Pulmonary artery endothelial cell (primary cell): ENCODE measurements around the gene PEX5. TPM values are rescaled to one million over a fixed set of nuclear protein-coding genes. Genes with fewer than 3 reads are reported as not detected.

ENCODE experiments used
- DNase-seq: peaks from one replicate; pipeline ENCODE4 v3.0.0-alpha.2; 2011; ENCODE audit warnings: low read depth, low spot score
- total RNA-seq: library from RNA; depleted of rRNA; stranded (reverse); fragments of >200 nt; gene quantifications from 2 replicates; pipeline ENCODE4 v1.2.3, GENCODE V29; 2014

Gene PEX5
- 28.5 and 31.0 TPM in 2 replicates for total RNA-seq

DNA sequence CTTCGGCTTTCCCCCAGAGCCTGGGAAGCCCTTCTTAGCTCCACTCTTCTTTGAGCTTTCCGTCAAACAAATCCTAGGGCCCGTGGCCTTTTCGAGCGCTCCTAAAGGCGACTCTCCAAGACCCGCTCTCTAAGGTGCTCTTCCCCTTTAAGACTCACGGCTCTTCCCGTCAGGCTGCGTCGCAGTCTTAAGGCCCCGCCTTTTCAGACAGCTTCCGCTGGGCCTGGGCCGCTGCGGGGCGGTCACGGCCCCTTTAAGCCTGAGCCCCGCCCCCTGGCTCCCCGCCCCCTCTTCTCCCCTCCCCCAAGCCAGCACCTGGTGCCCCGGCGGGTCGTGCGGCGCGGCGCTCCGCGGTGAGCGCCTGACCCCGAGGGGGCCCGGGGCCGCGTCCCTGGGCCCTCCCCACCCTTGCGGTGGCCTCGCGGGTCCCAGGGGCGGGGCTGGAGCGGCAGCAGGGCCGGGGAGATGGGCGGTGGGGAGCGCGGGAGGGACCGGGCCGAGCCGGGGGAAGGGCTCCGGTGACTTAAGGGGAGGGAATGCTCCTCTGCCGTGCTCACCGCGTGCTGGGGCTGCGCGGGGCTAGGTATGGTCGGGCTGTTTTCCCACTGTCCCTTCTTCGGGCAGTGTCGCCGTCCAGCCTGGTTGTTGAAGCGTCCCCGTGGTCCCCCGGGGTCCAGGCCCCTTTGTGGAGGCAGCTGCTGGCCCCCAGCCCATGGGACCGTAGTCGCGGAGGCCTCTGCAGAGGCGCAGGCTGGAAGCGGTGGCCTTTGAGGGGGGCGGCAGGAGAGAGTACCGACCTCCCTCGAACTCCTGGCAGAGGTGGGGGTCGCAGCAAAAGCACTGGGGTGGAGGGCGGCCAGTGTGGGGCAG lies at the start of gene PEX5:
TSS of gene PEX5 (plus strand) at position 289 of the 870 bp plus-strand sequence. CDS start 692 bp downstream, outside the sequence.
- DNase-seq = peak; percentile 78

- DNase-seq = no peak
Observed at GRCh38 chr12:7141351-7142005, 48.0 kb upstream of the PEX5 start.

DNA sequence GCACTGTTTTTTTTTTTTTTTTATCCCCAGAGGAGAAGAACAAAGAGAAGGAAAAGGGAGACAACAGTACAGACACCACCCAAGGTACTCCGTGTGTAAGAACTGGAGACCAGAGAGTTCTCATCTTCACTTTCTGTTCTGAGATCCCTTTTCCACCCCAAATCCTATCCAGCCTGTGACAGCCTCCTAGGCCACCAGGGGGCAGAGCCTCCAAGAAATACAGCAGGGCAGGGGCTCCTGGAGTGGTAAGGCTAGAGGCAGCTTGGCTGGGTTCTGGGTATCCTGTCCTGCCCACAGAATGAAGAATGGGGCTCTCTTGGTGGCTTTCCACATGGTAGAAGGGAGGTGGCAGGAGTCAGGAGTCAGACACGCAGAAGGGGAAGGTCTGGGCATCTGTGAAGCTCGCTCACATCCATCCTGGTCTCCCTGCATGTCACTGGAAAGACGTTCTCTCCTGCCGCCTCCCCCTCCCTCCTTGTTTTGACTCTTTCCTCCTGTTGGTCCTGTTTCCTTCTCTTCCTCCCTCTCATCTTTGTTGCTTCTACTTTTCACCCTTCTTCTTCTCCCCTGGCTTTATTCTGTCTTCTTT lies 47.3 kb upstream of the PEX5 start:
- no peak for DNase-seq

GRCh38 chr12:7142809-7143465 lies 46.5 kb upstream of the PEX5 start:
- DNase-seq = no peak

DNA sequence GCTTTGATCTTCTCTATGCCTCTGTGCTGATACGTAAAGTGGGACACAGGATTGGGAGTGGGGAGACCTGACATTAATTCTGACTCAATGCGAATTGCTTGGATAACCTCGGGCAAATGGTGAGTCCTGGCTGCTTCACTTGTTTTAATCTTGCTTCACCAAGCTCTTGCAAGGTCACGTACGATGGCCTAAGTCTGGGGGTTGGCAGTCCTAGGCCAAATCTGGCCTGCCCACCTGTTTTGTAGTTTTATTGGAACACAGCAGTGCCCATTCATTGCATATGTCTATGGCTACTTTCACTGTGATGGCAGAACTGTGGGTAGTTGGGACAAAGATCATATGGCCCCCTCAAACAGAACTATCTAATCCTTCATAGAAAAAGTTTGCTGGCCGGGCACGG lies 45.9 kb upstream of the PEX5 start:
- DNase-seq = no peak

DNA sequence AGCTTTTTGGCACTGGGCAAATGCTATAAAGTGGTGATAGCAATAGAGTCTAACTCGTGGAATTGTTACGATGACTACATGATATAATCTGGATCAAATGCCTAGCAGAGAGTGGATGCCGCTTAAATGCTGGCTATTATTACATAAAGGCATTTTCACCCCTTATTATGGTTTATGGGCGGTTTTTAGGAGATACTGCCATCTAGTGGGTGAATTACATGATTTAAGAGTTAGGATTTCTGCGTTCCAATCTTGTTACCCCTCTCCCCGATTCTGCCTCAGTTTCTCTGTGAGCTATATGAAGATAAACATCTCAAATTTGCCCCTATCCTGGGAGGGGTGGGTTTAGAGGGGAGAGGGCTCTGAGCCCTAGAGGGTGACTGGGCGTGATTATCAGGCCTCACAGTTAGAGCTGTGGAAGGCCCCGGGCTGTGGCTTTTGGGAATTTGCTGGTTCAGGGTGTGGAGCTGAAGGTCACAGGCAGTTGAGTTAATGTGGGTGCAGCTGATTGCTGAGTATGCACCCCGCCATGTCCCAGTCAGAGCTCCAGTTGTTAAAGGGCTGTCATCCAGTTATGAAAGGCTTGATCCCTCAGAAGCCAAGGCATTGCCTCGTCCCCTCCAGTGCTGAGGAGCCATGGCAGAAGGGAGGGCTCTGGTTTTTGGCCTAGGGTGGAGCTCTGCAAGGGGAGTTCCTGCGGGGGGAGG lies 44.9 kb upstream of the PEX5 start:
- no peak for DNase-seq

DNA sequence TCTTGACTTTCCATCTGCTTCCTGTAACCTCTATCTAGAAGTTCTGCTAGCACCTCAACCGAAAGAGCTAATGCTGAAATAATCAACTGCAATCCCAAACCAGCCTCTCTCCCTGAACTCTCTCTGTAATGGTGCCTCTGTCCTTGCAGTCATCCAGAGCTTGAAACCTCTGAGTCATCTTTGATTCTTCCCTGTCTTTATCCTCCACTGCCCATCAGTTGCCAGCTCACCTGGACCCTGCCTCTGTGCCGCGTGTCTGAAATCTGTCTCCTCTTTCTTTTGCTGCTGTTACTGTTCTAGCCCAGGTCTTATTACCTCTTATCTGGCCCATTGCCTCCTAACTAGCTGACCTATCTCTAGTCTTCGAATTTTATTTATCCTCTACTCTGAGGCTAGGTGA lies 43.8 kb upstream of the PEX5 start:
- DNase-seq = no peak

DNA sequence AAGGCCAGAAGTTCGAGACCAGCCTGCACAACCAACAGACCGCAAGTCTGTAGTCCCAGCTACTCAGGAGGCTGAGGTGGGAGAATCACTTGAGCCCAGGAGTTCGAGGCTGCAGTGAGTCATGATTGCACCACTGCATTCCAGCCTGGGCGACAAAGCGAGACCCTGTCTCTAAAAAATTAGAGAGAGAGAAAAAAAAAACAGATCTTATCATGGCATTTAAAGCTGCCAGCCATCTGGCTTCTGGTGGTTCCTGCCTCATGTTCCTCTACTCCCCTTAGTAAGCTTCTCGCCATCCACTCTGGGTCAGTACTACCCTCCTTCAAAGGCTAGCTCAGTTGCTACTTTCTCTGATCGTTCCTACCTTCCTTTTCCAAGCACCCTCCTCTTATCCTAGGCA lies 43.3 kb upstream of the PEX5 start:
- no peak for DNase-seq

- DNase-seq = no peak
Observed at GRCh38 chr12:7146906-7147305, 42.6 kb upstream of the PEX5 start.

DNA sequence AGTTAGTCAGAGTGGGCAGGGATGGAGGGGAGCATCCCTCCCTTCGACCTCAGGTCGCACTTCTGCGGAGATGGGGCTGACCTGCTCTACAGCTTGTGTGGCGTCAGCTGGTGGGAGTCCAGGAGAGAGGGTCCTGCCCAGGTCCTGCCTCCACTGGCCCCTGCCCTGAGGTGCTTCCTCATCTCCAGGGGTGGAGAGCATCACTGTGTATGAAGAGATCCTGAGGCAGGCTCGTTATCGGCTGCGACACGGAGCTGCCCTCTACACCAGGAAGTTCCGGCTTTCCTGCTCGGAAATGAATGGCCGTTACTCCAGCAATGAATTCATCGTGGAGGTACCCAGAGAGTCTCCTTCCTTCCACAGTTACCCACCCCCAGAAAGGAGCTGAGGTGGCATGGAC lies 39.1 kb upstream of the PEX5 start:
- no peak for DNase-seq

GRCh38 chr12:7150841-7151240 lies 38.6 kb upstream of the PEX5 start:
- DNase-seq = no peak

DNA sequence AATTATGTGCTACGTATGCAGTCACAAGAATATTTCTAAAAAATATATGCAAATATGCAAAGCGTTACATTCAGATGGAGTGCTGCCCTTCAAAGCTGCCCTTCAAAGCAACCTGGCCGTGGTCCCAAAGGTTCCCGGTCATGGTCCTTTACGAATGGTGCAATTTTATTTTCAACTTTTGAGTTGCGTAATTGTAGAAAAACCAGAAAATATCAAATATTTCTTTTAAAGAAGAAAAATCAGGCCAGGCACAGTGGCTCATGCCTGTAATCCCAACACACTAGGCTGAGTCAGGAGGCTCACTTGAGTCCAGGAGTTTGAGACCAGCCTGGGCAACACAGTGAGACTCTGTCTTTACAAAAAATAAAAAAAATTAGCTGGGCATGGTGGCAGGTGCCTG lies 38.0 kb upstream of the PEX5 start:
- no peak for DNase-seq

DNA sequence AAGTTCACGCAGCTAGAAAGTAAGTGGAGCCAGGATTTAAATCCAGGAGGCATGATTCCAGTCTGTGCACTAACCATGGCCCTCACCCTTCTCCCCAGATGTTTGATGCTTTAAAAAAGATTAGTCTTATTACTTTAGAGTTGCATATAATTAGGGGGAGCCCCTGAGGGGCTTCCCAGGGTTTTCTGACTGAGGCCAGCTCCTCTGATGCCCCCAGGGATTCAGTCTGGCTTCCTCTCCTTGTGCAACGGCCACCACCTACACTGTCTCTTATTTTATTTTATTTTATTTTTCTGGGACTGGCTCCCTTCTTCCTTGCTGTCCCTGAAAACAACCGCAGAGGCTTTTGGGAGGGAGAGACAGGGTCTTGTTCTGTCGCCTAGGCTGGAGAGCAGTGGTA lies 36.7 kb upstream of the PEX5 start:
- DNase-seq = no peak

DNA sequence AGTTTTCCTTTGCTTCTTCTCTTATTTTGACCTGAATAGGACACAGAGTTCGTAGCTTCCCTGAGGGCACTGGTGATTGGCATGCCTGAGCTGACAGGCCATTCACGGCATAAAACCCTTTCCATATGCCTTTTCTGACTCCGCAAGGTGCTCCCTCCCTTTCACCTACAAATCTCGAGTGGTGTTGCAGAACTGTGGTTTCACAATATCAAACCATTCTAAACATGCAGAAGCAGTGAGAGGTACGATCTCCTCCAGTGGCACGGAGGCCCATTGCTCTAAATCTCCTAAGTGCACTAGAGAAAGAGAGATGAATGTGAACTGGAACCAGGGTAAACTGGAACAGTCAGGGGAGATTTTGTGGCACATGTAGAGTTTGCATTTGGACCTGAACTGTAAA lies 35.4 kb upstream of the PEX5 start:
- DNase-seq = no peak

DNA sequence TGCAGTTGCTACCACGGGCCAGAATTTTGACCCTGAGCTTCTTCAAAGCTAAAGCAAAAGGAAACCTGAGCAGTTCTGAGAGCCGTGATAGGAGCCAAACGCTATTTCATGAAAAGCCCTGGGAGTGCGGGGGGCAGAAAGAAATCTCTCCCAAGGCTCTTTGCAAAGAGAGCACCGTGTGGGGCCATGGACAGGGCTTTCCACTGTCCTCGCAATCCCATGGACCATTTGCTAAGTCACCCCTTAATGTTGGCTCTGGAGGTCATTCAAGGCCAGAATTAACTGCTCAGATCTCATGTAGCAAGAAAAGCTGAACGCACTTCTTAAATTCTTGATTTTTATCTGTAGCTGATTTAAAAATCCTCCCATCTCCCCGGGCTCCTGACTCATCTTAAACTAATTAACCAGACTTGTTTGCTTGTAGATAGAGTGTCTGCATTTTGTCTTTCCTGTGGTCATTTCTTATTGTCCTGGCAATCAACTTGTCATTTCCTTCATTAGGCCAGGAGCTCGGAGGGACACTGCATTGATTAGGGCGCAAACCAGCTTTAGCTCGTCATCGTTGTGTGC lies 34.5 kb upstream of the PEX5 start:
- no peak for DNase-seq

- no peak for DNase-seq
Observed at GRCh38 chr12:7155471-7156034, 33.9 kb upstream of the PEX5 start.

GRCh38 chr12:7156259-7157197 lies 33.0 kb upstream of the PEX5 start:
- no peak for DNase-seq

DNA sequence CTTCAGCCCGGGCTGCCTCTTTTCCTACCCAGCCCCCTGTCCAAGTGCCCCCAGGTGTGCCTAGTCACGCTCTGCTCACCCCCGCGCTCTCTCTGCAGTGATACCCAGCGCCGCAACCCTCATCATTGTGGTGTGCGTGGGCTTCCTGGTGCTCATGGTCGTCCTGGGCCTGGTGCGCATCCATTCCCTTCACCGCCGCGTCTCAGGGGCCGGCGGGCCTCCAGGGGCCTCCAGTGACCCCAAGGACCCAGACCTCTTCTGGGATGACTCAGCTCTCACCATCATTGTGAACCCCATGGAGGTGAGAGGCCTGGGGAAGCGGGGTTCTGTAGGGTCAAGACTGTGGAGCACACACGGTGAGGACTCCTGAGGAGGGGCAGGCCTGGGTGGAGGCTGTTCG lies 32.1 kb upstream of the PEX5 start:
- no peak for DNase-seq

- no peak for DNase-seq
Observed at GRCh38 chr12:7158781-7159609, 30.5 kb upstream of the PEX5 start.
